AG10803 (cell line): Measurements from ENCODE around the gene SIAH1.
"Not testable (repeated sequence)": the region's sequence is repeated elsewhere in the genome, so short reads cannot be mapped to it uniquely, and the experiment has no call there.

Experiments
- DNase-seq: peaks from one replicate; pipeline ENCODE4 v3.0.0; 2010; ENCODE audit warnings: low read depth
- H3K4me3 ChIP-seq: 2 replicates; pipeline ENCODE4 v1.5.1; 2011; ENCODE audit warnings: mild to moderate bottlenecking, low read length, control low read depth
- CTCF ChIP-seq: conservative IDR thresholded peaks from 2 replicates; pipeline ENCODE4 v1.5.1; 2011; ENCODE audit warnings: mild to moderate bottlenecking, low read length, control low read depth, inconsistent platforms

The SIAH1 gene

DNA sequence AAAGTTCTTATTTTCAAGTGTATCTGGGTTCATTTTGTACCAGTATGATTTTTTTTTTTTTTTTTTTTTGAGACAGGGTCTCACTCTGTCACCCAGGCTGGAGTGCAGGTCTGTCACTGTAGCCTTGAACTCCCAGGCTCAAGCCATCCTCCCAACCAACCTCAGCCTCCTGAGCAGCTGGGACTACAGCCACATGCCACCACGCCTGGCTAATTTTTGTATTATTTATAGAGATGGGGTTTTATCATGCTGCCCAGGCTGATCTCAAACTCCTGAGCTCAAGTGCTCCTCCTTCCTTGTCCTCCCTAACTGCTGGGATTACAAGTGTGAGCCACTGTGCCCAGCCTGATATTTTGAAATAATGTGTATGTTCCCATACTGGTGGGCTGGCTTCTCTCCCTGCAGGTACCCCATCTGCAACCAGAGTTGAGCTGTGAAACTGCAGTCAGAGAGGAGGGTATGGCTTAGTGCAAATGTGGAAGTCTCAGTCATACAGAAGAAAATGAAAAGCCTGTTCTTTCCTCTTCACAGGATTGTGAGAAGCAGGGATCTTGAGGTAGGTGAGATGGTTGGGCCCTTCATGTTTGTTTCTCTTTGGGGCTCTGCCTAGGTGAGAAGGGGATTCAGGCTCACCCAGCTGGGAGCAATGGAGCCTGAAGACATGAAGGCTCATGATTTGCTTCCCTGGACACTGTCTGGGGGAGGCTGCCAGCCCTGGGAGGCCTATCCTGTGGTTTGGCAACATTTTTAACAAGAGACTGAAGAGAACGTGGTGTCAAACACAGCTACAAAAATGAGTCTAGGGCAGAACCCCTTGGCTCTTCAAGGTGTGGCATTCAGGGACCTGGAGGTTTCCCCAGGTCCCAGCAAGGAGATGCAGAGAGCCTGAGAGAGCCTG is 41.3 kb upstream of the SIAH1 start:
- TF ChIP-seq CTCF, result no peak
- no peak overlapping the region for H3K4me3 ChIP-seq
- DNase-seq, result peak; percentile 49

- DNase-seq, result no peak
- no peak overlapping the region for H3K4me3 ChIP-seq
- TF ChIP-seq CTCF, result no peak
Measured at GRCh38 chr16:48422537-48422936, 37.3 kb upstream of the SIAH1 start.

DNA sequence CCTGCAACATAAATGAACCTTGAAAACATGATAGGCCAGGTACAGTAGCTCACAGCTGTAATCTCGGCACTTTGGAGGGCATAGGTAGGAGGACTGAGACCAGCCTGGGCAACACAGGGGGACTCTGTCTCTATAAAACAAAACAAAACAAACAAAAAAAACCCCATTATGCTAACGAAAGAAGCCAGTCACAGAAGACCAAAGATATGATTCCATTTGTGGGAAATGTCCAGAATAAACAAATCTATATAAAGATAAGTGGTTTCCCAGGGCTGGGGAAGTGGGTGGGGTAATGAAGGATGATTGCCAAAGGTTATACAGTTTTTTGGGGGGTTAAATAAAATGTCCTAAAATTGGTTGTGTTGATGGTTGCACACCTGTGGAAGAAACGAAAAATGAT is 36.5 kb upstream of the SIAH1 start:
- no peak overlapping the region for H3K4me3 ChIP-seq
- DNase-seq, result no peak
- TF ChIP-seq CTCF, result no peak

GRCh38 chr16:48420437-48420836 is 35.2 kb upstream of the SIAH1 start:
- H3K4me3 ChIP-seq, result no peak overlapping the region
- TF ChIP-seq CTCF, result no peak
- no peak for DNase-seq

GRCh38 chr16:48416617-48417016 is 31.4 kb upstream of the SIAH1 start:
- DNase-seq, H3K4me3 ChIP-seq: not testable (repeated sequence)

- no peak for DNase-seq
Measured at GRCh38 chr16:48413272-48413671, 28.1 kb upstream of the SIAH1 start.

More at GRCh38 chr16:48413272-48413671, 28.1 kb upstream of the SIAH1 start:
- no peak for TF ChIP-seq CTCF
- no peak overlapping the region for H3K4me3 ChIP-seq
